ENCODE data around the gene MYO9A.

- no peak for TF ChIP-seq CTCF (IDR thresholded peaks at IDR 0.05)
- no peak for TF ChIP-seq POLR2A (IDR thresholded peaks at IDR 0.05; ENCODE audit: low read depth)
Observed at GRCh38 chr15:72062319-72062718, 55.6 kb downstream of the MYO9A start.
